Measurements from ENCODE around the gene DCLK1. TPM values are rescaled to one million over a fixed set of nuclear protein-coding genes. Genes with fewer than 3 reads are reported as not detected.

Gene DCLK1
- total RNA-seq, 5 donors from 2014 or later (not counting 1 experiment from before 2014, with no cell fraction given), result 0.03 to 0.09 TPM; not detected in 3

- ChIA-PET CTCF (no interaction called here), POLR2A (no interaction called here)
- ATAC-seq (replicated peaks in 1 of 4) (no peak), DNase-seq (no peak)
- Histone ChIP-seq H3K36me3 (ENCODE audit: control insufficient read depth in 2 of 2, extremely low read depth in 1 of 2, insufficient read depth in 1 of 2, low read length in 1 of 2) (no peaks in the 10 kb centered on the region), H3K27ac (ENCODE audit: low read length) (no peak overlapping the region), H3K4me3 (ENCODE audit: control insufficient read depth in 1 of 2, extremely low read depth in 1 of 2, low read length in 1 of 2) (no peak overlapping the region), H3K9me3 (no peaks in the 10 kb centered on the region), H3K4me1 (ENCODE audit: control insufficient read depth in 1 of 2, extremely low read depth in 1 of 2, insufficient read depth in 2 of 2, low read length in 2 of 2) (no peaks in the 10 kb centered on the region), H3K27me3 (replicated peaks in 1 of 2; ENCODE audit: control insufficient read depth in 2 of 2, extremely low read depth in 1 of 2, insufficient read depth in 2 of 2, low read length in 1 of 2) (no peaks in the 10 kb centered on the region)
- Mint-ChIP-seq H3K27ac (no peak overlapping the region), H3K4me3 (no peak overlapping the region), H3K9me3 (peaks cover 0 to 5% (median 4%) of the 10 kb centered on the region in 3 donors), H3K27me3 (no peaks in the 10 kb centered on the region), H3K4me1 (no peaks in the 10 kb centered on the region), H3K36me3 (no peaks in the 10 kb centered on the region)
- no CpG with 5 or more reads among the region's 4 CpGs for WGBS (ENCODE audit: insufficient coverage)
Measured at GRCh38 chr13:35835989-35836388, 295.2 kb downstream of the DCLK1 start.

- Mint-ChIP-seq H3K27ac (no peak overlapping the region), H3K27me3 (no peaks in the 10 kb centered on the region), H3K9me3 (peaks cover 0 to 5% (median 3%) of the 10 kb centered on the region in 3 donors), H3K36me3 (no peaks in the 10 kb centered on the region), H3K4me3 (no peak overlapping the region), H3K4me1 (no peaks in the 10 kb centered on the region)
- no peaks in the 10 kb centered on the region for H3K4me1 ChIP-seq (ENCODE audit: control insufficient read depth in 1 of 2, extremely low read depth in 1 of 2, insufficient read depth in 2 of 2, low read length in 2 of 2)
- H3K36me3 ChIP-seq (ENCODE audit: control insufficient read depth in 2 of 2, extremely low read depth in 1 of 2, insufficient read depth in 1 of 2, low read length in 1 of 2), result no peaks in the 10 kb centered on the region
- H3K9me3 ChIP-seq, result no peaks in the 10 kb centered on the region
- DNase-seq, result no peak
- H3K27me3 ChIP-seq (replicated peaks in 1 of 2; ENCODE audit: control insufficient read depth in 2 of 2, extremely low read depth in 1 of 2, insufficient read depth in 2 of 2, low read length in 1 of 2), result no peaks in the 10 kb centered on the region
- POLR2A ChIA-PET, result no interaction called here
- 92% methylated on average over 2 of the region's 6 CpGs for WGBS (ENCODE audit: insufficient coverage)
- no peak overlapping the region for H3K27ac ChIP-seq (ENCODE audit: low read length)
- H3K4me3 ChIP-seq (ENCODE audit: control insufficient read depth in 1 of 2, extremely low read depth in 1 of 2, low read length in 1 of 2), result no peak overlapping the region
- CTCF ChIA-PET, result no interaction called here
- ATAC-seq (replicated peaks in 1 of 4), result no peak
Measured at GRCh38 chr13:35833608-35834275, 297.4 kb downstream of the DCLK1 start.

GRCh38 chr13:35833031-35833430 is 298.2 kb downstream of the DCLK1 start:
- Histone ChIP-seq H3K27me3 (replicated peaks in 1 of 2; ENCODE audit: control insufficient read depth in 2 of 2, extremely low read depth in 1 of 2, insufficient read depth in 2 of 2, low read length in 1 of 2) (no peaks in the 10 kb centered on the region), H3K36me3 (ENCODE audit: control insufficient read depth in 2 of 2, extremely low read depth in 1 of 2, insufficient read depth in 1 of 2, low read length in 1 of 2) (no peaks in the 10 kb centered on the region), H3K4me3 (ENCODE audit: control insufficient read depth in 1 of 2, extremely low read depth in 1 of 2, low read length in 1 of 2) (no peak overlapping the region), H3K4me1 (ENCODE audit: control insufficient read depth in 1 of 2, extremely low read depth in 1 of 2, insufficient read depth in 2 of 2, low read length in 2 of 2) (no peaks in the 10 kb centered on the region), H3K27ac (ENCODE audit: low read length) (no peak overlapping the region), H3K9me3 (no peaks in the 10 kb centered on the region)
- Mint-ChIP-seq H3K4me1 (no peaks in the 10 kb centered on the region), H3K27me3 (no peaks in the 10 kb centered on the region), H3K27ac (no peak overlapping the region), H3K36me3 (no peaks in the 10 kb centered on the region), H3K9me3 (peaks cover 0 to 5% (median 3%) of the 10 kb centered on the region in 3 donors), H3K4me3 (no peak overlapping the region)
- ChIA-PET POLR2A (no interaction called here), CTCF (no interaction called here)
- 73% methylated on average over 5 of the region's 9 CpGs for WGBS (ENCODE audit: insufficient coverage)
- ATAC-seq (replicated peaks in 1 of 4) (no peak), DNase-seq (no peak)

GRCh38 chr13:35832551-35832950 is 298.6 kb downstream of the DCLK1 start:
- Mint-ChIP-seq H3K36me3 (no peaks in the 10 kb centered on the region), H3K4me1 (no peaks in the 10 kb centered on the region), H3K9me3 (peaks cover 0 to 5% (median 3%) of the 10 kb centered on the region in 3 donors), H3K27ac (no peak overlapping the region), H3K27me3 (no peaks in the 10 kb centered on the region), H3K4me3 (no peak overlapping the region)
- H3K4me1 ChIP-seq (ENCODE audit: control insufficient read depth in 1 of 2, extremely low read depth in 1 of 2, insufficient read depth in 2 of 2, low read length in 2 of 2), result no peaks in the 10 kb centered on the region
- H3K36me3 ChIP-seq (ENCODE audit: control insufficient read depth in 2 of 2, extremely low read depth in 1 of 2, insufficient read depth in 1 of 2, low read length in 1 of 2), result no peaks in the 10 kb centered on the region
- CTCF ChIA-PET, result no interaction called here
- H3K9me3 ChIP-seq, result no peaks in the 10 kb centered on the region
- no peak overlapping the region for H3K27ac ChIP-seq (ENCODE audit: low read length)
- ATAC-seq (replicated peaks in 1 of 4), result no peak
- WGBS (ENCODE audit: insufficient coverage), result 100% methylated on average over 1 of the region's 1 CpG
- DNase-seq, result no peak
- POLR2A ChIA-PET, result no interaction called here
- no peak overlapping the region for H3K4me3 ChIP-seq (ENCODE audit: control insufficient read depth in 1 of 2, extremely low read depth in 1 of 2, low read length in 1 of 2)
- H3K27me3 ChIP-seq (replicated peaks in 1 of 2; ENCODE audit: control insufficient read depth in 2 of 2, extremely low read depth in 1 of 2, insufficient read depth in 2 of 2, low read length in 1 of 2), result no peaks in the 10 kb centered on the region

GRCh38 chr13:35830850-35831450 is 300.2 kb downstream of the DCLK1 start:
- H3K4me3 ChIP-seq (ENCODE audit: control insufficient read depth in 1 of 2, extremely low read depth in 1 of 2, low read length in 1 of 2), result no peak overlapping the region
- 100% methylated on average over 1 of the region's 2 CpGs for WGBS (ENCODE audit: insufficient coverage)
- CTCF ChIA-PET, result no interaction called here
- H3K4me3 Mint-ChIP-seq, result no peak overlapping the region
- no peaks in the 10 kb centered on the region for H3K36me3 ChIP-seq (ENCODE audit: control insufficient read depth in 2 of 2, extremely low read depth in 1 of 2, insufficient read depth in 1 of 2, low read length in 1 of 2)
- no peaks in the 10 kb centered on the region for H3K9me3 ChIP-seq
- no peaks in the 10 kb centered on the region for H3K4me1 ChIP-seq (ENCODE audit: control insufficient read depth in 1 of 2, extremely low read depth in 1 of 2, insufficient read depth in 2 of 2, low read length in 2 of 2)
- no peaks in the 10 kb centered on the region for H3K27me3 ChIP-seq (replicated peaks in 1 of 2; ENCODE audit: control insufficient read depth in 2 of 2, extremely low read depth in 1 of 2, insufficient read depth in 2 of 2, low read length in 1 of 2)
- POLR2A ChIA-PET, result no interaction called here
- H3K36me3 Mint-ChIP-seq, result no peaks in the 10 kb centered on the region
- ATAC-seq (replicated peaks in 1 of 4) (no peak), DNase-seq (no peak)
- H3K9me3 Mint-ChIP-seq, result peaks cover 0 to 5% (median 3%) of the 10 kb centered on the region in 3 donors
- H3K27ac ChIP-seq (ENCODE audit: low read length), result no peak overlapping the region
- no peaks in the 10 kb centered on the region for H3K4me1 Mint-ChIP-seq
- H3K27me3 Mint-ChIP-seq, result no peaks in the 10 kb centered on the region
- H3K27ac Mint-ChIP-seq, result no peak overlapping the region

- WGBS (ENCODE audit: insufficient coverage), result no CpG with 5 or more reads among the region's 10 CpGs
- H3K9me3 ChIP-seq, result no peaks in the 10 kb centered on the region
- H3K4me3 ChIP-seq (ENCODE audit: control insufficient read depth in 1 of 2, extremely low read depth in 1 of 2, low read length in 1 of 2), result no peak overlapping the region
- H3K36me3 Mint-ChIP-seq, result no peaks in the 10 kb centered on the region
- no peaks in the 10 kb centered on the region for H3K27me3 ChIP-seq (replicated peaks in 1 of 2; ENCODE audit: control insufficient read depth in 2 of 2, extremely low read depth in 1 of 2, insufficient read depth in 2 of 2, low read length in 1 of 2)
- ChIA-PET POLR2A (no interaction called here), CTCF (no interaction called here)
- no peaks in the 10 kb centered on the region for H3K27me3 Mint-ChIP-seq
- no peak overlapping the region for H3K27ac Mint-ChIP-seq
- peaks cover 0 to 8% (median 5%) of the 10 kb centered on the region in 3 donors for H3K9me3 Mint-ChIP-seq
- no peak overlapping the region for H3K4me3 Mint-ChIP-seq
- H3K4me1 Mint-ChIP-seq, result no peaks in the 10 kb centered on the region
- no peak for ATAC-seq (replicated peaks in 1 of 4)
- DNase-seq, result no peak
- H3K36me3 ChIP-seq (ENCODE audit: control insufficient read depth in 2 of 2, extremely low read depth in 1 of 2, insufficient read depth in 1 of 2, low read length in 1 of 2), result no peaks in the 10 kb centered on the region
- H3K4me1 ChIP-seq (ENCODE audit: control insufficient read depth in 1 of 2, extremely low read depth in 1 of 2, insufficient read depth in 2 of 2, low read length in 2 of 2), result no peaks in the 10 kb centered on the region
- H3K27ac ChIP-seq (ENCODE audit: low read length), result no peak overlapping the region
Measured at GRCh38 chr13:35826626-35827254, 304.4 kb downstream of the DCLK1 start.
